Measurements from ENCODE around the gene SLC6A9.

The SLC6A9 gene

GRCh38 chr1:43991476-43992231 lies 39.6 kb downstream of the SLC6A9 start, which contains the start of gene CCDC24:
Gene CCDC24 (plus strand): TSS chr1:43991599. CDS start chr1:43991879, 280 bp downstream.
- TF ChIP-seq, protein P1, sequence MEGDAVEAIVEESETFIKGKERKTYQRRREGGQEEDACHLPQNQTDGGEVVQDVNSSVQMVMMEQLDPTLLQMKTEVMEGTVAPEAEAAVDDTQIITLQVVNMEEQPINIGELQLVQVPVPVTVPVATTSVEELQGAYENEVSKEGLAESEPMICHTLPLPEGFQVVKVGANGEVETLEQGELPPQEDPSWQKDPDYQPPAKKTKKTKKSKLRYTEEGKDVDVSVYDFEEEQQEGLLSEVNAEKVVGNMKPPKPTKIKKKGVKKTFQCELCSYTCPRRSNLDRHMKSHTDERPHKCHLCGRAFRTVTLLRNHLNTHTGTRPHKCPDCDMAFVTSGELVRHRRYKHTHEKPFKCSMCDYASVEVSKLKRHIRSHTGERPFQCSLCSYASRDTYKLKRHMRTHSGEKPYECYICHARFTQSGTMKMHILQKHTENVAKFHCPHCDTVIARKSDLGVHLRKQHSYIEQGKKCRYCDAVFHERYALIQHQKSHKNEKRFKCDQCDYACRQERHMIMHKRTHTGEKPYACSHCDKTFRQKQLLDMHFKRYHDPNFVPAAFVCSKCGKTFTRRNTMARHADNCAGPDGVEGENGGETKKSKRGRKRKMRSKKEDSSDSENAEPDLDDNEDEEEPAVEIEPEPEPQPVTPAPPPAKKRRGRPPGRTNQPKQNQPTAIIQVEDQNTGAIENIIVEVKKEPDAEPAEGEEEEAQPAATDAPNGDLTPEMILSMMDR (IDR thresholded peaks at IDR 0.05) = no peak

DNA sequence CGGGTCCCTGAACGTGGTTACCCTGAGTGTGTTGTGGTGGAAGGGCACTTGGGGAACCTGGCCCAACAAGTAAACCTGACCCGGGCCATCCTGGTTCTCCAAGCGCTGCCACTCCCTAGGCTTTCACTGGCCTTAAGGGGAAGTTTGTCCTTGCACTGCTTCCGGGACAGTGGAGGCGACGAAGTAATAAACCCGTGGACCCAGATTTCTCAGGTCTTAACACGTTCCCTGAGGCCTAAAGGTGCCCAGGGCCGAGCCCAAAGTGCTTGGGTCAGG lies 40.1 kb downstream of the SLC6A9 start:
- TF ChIP-seq, protein P1 (IDR thresholded peaks at IDR 0.05) = no peak

DNA sequence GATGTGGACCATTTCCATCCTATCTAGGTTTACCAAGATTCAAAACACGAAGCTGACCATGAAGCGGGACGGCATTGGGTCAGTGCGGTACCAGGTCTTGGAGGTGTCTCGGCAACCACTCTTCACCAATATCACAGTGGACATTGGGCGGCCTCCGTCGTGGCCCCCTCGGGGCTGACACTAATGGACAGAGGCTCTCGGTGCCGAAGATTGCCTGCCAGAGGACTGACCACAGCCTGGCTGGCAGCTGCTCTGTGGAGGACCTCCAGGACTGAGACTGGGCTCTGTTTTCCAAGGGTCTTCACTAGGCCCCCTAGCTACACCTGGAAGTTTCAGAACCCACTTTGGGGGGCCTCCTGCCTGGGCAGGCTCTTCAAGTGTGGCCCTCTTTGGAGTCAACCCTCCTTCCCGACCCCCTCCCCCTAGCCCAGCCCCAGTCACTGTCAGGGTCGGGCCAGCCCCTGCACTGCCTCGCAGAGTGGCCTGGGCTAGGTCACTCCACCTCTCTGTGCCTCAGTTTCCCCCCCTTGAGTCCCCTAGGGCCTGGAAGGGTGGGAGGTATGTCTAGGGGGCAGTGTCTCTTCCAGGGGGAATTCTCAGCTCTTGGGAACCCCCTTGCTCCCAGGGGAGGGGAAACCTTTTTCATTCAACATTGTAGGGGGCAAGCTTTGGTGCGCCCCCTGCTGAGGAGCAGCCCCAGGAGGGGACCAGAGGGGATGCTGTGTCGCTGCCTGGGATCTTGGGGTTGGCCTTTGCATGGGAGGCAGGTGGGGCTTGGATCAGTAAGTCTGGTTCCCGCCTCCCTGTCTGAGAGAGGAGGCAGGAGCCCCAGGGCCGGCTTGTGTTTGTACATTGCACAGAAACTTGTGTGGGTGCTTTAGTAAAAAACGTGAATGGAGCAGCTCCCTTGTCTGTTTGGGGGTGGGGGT lies 40.7 kb downstream of the SLC6A9 start:
- TF ChIP-seq, protein P1 (IDR thresholded peaks at IDR 0.05) = peak; percentile 17; the same call in 1 of the 2 replicates

DNA sequence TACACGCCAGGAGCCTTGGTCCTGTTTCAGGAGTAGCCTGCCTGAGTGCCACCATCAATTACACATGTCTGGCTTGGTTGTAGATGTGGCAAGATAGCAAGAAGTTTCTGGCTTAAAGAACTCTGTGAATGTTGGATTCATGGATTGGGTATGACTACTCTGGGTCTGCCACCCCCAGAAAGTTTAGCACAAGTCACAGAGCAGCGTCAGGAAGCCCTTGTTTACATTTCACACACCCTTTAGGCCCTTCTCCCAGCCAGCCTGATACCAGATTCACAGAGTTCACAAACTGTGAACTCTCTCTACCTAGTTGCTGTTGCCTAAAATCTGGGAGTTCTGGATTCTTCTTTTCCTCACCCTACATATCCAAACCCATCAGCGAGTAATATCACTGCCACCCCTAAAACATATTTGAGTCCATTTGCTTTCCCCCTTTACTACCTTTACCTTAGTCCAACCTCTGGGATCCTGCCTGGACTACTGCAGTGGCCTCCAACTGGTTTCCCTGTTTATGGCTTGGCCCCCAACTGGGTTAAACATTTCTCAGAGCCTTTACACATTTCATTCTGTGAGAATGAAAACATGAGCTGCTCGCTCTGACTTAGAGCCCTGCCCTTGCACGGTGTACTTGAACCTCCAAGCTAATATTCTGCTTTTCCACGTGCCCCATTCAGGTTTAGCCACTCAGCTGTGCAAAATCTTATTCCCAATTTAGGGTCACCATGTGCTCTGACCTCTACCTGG lies 43.9 kb downstream of the SLC6A9 start:
- TF ChIP-seq, protein P1 (IDR thresholded peaks at IDR 0.05) = no peak

DNA sequence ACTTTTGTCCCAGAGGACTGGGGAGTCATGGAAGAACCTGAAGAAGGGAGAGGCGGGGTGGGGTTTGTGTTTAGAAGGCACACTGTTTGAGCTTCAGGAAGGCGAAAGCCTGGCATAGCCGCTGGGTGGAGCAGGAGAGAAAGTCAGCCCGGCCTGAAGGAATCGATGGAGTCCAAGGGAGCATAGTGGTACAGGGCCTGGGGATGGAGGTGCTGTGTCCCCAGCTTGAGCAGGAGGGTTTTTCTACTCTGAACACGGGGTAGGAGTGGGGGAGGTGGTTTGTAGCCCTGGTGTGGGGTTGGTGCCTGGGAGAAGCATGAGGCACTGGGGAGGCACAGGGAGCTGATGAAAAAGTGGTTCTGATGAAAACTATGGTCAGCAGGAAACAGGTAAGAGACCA lies 44.5 kb downstream of the SLC6A9 start:
- TF ChIP-seq, protein P1 (IDR thresholded peaks at IDR 0.05) = no peak

DNA sequence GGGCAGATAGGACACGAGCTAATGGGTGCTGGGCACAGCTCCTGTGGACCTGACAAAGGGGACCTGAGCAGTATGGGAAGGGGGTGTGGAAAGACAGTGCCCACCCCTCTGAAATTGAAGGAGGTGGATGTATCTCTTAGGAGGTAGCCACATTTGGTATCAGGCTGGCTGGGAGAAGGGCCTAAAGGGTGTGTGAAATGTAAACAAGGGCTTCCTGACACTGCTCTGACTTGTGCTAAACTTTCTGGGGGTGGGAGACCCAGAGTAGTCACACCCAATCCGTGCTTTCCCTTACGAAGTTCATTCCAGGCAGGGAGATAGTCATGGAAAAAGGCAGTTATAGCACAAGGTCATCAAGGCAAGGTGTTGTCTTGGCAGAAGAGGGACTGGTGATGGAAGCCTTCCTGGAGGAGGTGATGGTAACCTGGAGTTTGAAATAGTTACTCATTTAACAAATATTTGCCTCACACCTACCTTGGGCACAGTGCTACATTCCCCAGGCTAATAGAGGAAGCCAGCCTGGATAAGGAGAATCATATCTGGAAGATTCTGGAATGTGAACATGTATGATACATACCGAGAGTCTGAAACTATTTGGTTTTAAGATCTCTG lies 45.2 kb downstream of the SLC6A9 start:
- TF ChIP-seq, protein P1 (IDR thresholded peaks at IDR 0.05) = no peak

DNA sequence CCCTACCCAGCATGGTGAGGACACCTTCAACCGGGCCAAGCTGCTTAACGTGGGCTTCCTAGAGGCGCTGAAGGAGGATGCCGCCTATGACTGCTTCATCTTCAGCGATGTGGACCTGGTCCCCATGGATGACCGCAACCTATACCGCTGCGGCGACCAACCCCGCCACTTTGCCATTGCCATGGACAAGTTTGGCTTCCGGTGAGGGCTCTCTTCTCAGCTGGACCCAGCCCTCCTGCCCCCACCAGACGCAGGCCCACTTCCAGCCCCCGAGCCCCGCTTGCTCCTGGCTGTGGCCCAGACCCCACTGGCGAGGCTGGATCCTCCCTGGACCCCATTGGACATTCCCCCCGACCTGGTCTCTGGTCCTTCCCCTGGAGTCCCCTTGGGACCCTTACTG lies 46.4 kb downstream of the SLC6A9 start:
- TF ChIP-seq, protein P1 (IDR thresholded peaks at IDR 0.05) = no peak
